ENCODE data around the gene REPIN1.
"Not testable (repeated sequence)": the region's sequence is repeated elsewhere in the genome, so short reads cannot be mapped to it uniquely, and the experiment has no call there.

The REPIN1 gene

GRCh38 chr7:150376560-150376959 lies 7.9 kb downstream of the REPIN1 start:
- DNase-seq (ENCODE audit: low read depth) = no peak

- DNase-seq (ENCODE audit: low read depth) = no peak
Observed at GRCh38 chr7:150377196-150377595, 8.6 kb downstream of the REPIN1 start.

DNA sequence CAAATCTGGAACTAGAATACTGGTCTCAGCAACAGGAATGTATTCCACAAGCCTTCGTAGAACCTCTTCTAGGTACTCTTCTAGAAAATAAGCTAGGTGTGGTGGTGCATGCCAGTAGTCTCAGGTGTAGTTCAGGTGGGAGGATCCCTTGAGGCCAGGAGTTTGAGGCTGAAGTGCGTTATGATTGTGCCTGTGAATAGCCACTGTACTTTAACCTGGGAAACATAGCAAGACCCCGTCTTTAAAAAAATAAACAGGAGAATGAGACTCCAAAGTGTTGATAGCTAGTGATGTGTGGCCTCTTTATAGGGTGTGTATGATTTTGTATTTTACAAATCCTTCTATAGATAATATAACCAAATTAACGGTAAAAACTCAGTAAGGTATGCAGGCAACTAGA lies 9.0 kb downstream of the REPIN1 start:
- DNase-seq (ENCODE audit: low read depth) = no peak

DNA sequence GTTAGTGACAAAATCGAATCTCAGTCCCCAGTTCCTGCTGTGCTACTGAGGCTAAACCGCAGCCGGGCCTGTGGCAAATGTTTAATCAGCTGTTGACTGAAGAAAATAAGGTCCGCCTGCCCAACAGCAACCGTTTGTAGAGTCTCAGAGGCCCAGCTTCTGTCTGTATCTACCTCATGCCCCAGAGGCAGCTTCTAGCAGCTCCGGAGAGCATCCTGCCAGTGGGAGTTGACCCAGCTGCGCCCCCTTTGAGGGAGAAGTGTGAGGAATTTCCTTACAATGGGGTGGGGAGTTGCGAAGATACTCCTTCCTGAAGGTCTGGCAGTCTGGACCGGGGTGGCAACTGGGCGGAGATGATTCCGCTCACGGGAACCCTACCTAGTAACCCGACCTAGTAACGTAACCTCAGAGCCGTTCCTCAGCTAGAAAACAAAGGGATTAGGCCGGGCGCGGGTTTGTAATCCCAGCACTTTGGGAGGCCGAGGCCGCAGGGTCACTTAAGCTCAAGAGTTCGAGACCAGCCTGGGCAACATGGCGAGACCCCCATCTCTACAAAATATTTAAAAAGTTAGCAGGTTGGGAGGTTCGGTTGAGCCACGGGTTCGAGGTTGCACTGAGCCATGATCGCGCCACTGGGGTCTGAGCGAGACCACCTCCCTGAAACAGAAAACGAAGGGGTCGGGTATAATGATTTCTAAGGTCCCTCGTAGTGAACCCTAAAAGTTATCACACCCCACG lies 9.7 kb downstream of the REPIN1 start:
- no peak for DNase-seq (ENCODE audit: low read depth)

- peak; percentile 87 for DNase-seq (ENCODE audit: low read depth)
Observed at GRCh38 chr7:150378853-150379440, 10.3 kb downstream of the REPIN1 start, which contains the start of gene ZNF775. Gene ZNF775 (plus strand): TSS chr7:150379330. CDS start chr7:150388471, 9,141 bp downstream.

GRCh38 chr7:150379441-150380379 lies 11.1 kb downstream of the REPIN1 start:
- DNase-seq (ENCODE audit: low read depth) = no peak

- no peak for DNase-seq (ENCODE audit: low read depth)
Observed at GRCh38 chr7:150380463-150380862, 11.8 kb downstream of the REPIN1 start.

- DNase-seq (ENCODE audit: low read depth) = no peak
Observed at GRCh38 chr7:150381096-150381495, 12.5 kb downstream of the REPIN1 start.

GRCh38 chr7:150381785-150382122 lies 13.1 kb downstream of the REPIN1 start:
- DNase-seq (ENCODE audit: low read depth) = no peak

- no peak for DNase-seq (ENCODE audit: low read depth)
Observed at GRCh38 chr7:150382123-150382843, 13.7 kb downstream of the REPIN1 start.

- no peak for DNase-seq (ENCODE audit: low read depth)
Observed at GRCh38 chr7:150382844-150383225, 14.2 kb downstream of the REPIN1 start.

GRCh38 chr7:150383710-150384397 lies 15.2 kb downstream of the REPIN1 start:
- no peak for DNase-seq (ENCODE audit: low read depth)

- no peak for DNase-seq (ENCODE audit: low read depth)
Observed at GRCh38 chr7:150384406-150385301, 16.0 kb downstream of the REPIN1 start.

DNA sequence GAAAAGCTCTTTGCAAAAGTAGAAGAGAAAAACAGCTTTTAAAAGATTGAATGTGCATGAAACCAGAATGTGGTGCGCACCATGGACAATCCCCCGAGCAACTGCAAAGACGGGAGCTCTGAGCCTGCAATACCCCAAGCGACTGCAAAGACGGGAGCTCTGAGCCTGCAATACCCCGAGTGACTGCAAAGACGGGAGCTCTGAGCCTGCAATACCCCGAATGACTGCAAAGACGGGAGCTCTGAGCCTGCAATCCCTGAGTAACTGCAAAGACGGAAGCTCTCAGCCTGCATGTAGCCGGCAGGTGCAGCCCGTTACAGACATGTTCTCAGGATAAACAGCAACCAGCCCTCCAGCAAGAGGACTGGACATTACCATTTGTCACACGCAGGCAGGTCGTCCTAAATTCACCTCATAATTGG lies 16.7 kb downstream of the REPIN1 start:
- DNase-seq (ENCODE audit: low read depth) = no peak

GRCh38 chr7:150385884-150386283 lies 17.3 kb downstream of the REPIN1 start:
- not testable (repeated sequence) for DNase-seq (ENCODE audit: low read depth)

- DNase-seq (ENCODE audit: low read depth) = no peak
Observed at GRCh38 chr7:150388306-150388705, 19.7 kb downstream of the REPIN1 start.

DNA sequence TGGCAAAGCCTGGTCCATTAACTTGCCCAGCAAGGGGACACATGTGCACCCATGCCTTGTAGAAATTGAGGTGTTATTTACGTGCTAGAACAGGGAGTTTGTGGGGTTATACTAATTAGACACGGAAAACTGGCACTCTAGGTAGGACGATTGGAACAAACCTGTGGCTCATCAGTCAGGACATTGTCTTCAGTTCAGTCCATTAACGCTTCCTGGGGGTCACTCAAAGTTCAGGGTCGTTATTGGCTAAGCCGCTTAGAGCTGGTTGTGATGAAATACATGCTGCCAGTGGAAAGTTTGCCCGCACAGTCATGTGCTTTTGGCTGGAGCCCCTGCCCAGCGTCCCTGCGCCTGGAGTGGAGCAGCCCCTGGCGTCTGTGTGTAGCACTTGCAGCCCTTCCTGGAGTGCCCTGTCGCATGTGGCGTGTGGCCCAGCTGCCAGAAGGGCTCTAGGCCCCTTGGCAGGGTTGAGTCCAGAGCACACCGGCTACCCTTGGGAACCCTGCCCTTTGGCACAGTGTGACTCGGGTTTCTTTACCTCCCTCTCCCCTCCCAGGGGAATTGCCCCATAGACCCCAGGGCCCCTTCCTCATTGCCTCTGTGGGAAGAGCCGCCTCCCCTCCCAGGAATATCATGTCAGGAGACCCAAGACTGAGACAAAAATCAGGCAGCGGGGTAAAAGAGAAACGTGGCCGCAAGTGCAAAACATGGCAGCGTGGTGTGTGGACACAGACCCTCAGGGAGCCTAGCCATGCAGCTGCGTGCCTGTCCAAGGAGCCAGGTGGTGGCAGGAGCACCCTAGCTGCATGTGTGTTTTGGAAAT lies 20.3 kb downstream of the REPIN1 start:
- DNase-seq (ENCODE audit: low read depth) = no peak

DNA sequence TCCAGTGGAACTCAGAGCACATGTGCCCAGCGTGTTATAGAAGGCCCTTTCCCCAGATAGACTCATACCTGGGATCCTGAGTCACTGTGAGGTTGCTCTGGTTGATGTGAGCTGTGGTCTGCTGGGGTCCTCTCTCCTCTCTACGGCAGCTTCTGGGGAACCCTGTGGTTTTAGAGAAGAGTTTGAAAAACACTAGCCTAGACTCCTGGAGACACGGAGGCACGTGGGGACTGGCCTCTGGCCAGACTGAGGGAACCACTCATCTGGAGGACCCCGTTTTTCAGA lies 20.9 kb downstream of the REPIN1 start:
- no peak for DNase-seq (ENCODE audit: low read depth)

GRCh38 chr7:150390205-150390604 lies 21.6 kb downstream of the REPIN1 start:
- no peak for DNase-seq (ENCODE audit: low read depth)

DNA sequence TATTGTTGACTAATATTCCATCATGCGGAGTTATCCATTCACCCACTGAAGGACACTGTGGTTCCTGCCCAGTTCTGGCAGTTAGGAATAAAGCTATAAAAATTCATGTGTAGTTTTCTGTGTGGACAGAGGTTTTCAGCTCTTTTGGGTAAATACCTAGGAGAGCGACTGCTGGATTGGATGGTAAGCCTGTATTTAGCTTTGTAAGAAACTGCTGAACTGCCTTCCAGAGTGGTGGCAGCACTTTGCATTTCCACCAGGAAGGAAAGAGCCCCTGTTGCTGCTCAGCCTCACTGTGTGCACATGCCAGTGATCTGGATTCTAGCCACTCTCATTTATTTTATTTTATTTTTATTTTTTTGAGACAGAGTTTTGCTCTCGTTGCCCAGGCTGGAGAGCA lies 24.7 kb downstream of the REPIN1 start:
- DNase-seq (ENCODE audit: low read depth) = no peak

All from activated T-cell treated with anti-CD3 and anti-CD28 coated beads for 1 hour (primary cell).